Fibroblast of villous mesenchyme (primary cell): ENCODE measurements around the gene FOXO1. TPM values are rescaled to one million over a fixed set of nuclear protein-coding genes. Genes with fewer than 3 reads are reported as not detected.

Source experiments
- DNase-seq: peaks from one replicate; pipeline ENCODE4 v3.0.0-alpha.2; 2010; ENCODE audit warnings: low read depth
- H3K4me3 ChIP-seq: 2 replicates; pipeline ENCODE4 v1.5.1; 2011; ENCODE audit warnings: low read depth, mild to moderate bottlenecking, low read length
- CTCF ChIP-seq: IDR thresholded peaks from 2 replicates; pipeline ENCODE4 v1.5.1; 2012; ENCODE audit warnings: low read depth, mild to moderate bottlenecking, low read length; ENCODE audit not compliant: insufficient read depth
- total RNA-seq: library from RNA; depleted of rRNA; stranded (reverse); fragments of >200 nt; gene quantifications from 2 replicates; pipeline ENCODE4 v1.2.3, GENCODE V29; 2012

Gene FOXO1
- total RNA-seq, 1 donor: 9.5 TPM

DNA sequence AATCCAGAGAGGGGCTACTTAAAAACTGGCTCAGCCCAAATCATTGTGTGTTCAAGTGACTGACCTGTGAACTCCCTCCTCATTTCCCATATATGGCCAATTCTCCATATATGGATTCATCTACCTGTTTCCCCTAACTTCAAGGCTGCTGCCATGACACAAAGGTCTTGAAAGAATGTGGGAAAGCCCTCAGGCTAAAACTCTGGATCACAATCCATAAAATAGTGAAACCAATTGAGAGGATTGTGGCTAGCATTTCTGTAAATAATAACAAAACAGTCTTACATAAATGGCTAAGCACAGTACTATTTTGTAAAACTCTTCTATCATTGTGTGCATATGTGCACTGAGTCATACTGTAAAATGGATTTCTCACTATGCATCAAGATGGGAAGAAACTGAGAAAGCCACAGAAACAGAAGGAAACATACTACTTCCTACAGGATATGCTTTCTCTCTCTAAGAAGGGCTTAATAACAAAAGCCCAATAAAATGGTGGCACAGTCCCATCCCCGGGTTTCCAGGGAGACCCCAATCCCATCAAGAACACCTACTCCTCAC, 80.5 kb downstream of the FOXO1 start:
- H3K4me3 ChIP-seq: no peak overlapping the region
- no peak for TF ChIP-seq CTCF
- DNase-seq: peak; percentile 61

GRCh38 chr13:40583738-40584137, 82.7 kb downstream of the FOXO1 start:
- no peak for DNase-seq
- no peak overlapping the region for H3K4me3 ChIP-seq
- TF ChIP-seq CTCF: no peak

GRCh38 chr13:40582531-40582930, 83.9 kb downstream of the FOXO1 start:
- TF ChIP-seq CTCF: no peak
- H3K4me3 ChIP-seq: no peak overlapping the region
- DNase-seq: no peak

- no peak overlapping the region for H3K4me3 ChIP-seq
- no peak for DNase-seq
- no peak for TF ChIP-seq CTCF
Measured at GRCh38 chr13:40581277-40581579, 85.2 kb downstream of the FOXO1 start.

- DNase-seq: no peak
- H3K4me3 ChIP-seq: no peak overlapping the region
- TF ChIP-seq CTCF: no peak
Measured at GRCh38 chr13:40580566-40581276, 85.7 kb downstream of the FOXO1 start.

DNA sequence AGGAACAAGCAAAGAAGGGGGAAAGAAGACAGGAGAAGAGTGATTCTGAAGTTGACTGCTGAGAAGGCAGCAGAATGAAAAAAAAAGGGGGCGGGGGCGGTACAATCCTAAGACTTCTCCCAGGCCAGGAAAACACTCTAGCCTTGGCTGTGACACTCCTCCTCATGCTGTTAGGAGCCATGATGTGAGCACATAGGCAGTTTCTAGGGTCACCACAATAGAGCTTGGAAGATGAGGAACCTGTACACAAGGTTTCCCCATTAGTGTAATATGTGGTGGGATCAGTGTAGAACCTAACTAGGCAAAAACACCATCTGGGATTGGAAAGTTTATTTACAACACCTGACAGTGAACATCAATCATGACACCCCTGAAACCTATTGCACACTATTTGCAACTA, 86.9 kb downstream of the FOXO1 start:
- no peak overlapping the region for H3K4me3 ChIP-seq
- TF ChIP-seq CTCF: no peak
- DNase-seq: no peak

GRCh38 chr13:40578055-40578454, 88.4 kb downstream of the FOXO1 start:
- no peak for TF ChIP-seq CTCF
- no peak for DNase-seq
- no peak overlapping the region for H3K4me3 ChIP-seq
